Esophagus muscularis mucosa (tissue), 4 donors: ENCODE measurements around the gene IL11RA. TPM values are rescaled to one million over a fixed set of nuclear protein-coding genes. Genes with fewer than 3 reads are reported as not detected.

Experiments
- DNase-seq: peaks from one replicate; pipeline ENCODE4 v3.0.0-alpha.2; 2017; ENCODE audit errors: extremely low spot score
- H3K27ac ChIP-seq, 4 donors: fragments of 200-600 bp; sonication (generic); replicated peaks in 1 of 4; 1 replicate in 3 of 4; 2 replicates in 1 of 4; pipeline ENCODE4 v1.5.1; 2016 to 2019; ENCODE audit warnings: mild to moderate bottlenecking in 1 of 4
- H3K27me3 ChIP-seq, 4 donors: fragments of 200-600 bp; sonication (generic); one replicate each; pipeline versions ENCODE4 v1.5.1 to v1.6.0; 2016 to 2019
- H3K36me3 ChIP-seq, 4 donors: fragments of 200-600 bp; sonication (generic); one replicate each; pipeline ENCODE4 v1.5.1; 2016 to 2019
- H3K4me1 ChIP-seq, 4 donors: fragments of 200-600 bp; sonication (generic); one replicate each; pipeline ENCODE4 v1.5.1; 2016 to 2019
- H3K4me3 ChIP-seq, 4 donors: fragments of 200-600 bp; sonication (generic); 1 replicate in 2 of 4; 2 replicates in 2 of 4; pipeline ENCODE4 v1.5.1; 2016 to 2019; ENCODE audit warnings: mild to moderate bottlenecking in 4 of 4, moderate library complexity in 1 of 4
- H3K9me3 ChIP-seq, 4 donors: fragments of 200-600 bp; sonication (generic); 1 replicate in 3 of 4; 2 replicates in 1 of 4; pipeline ENCODE4 v1.5.1; 2016 to 2019
- EP300 ChIP-seq: sonication (generic); formaldehyde crosslinking; IDR thresholded peaks from one replicate; pipeline ENCODE4 v1.6.1; 2017; ENCODE audit warnings: antibody characterized with exemption
- POLR2A ChIP-seq: fragments of 450-650 bp; IDR thresholded peaks from one replicate; pipeline ENCODE4 v1.6.1; 2017; ENCODE audit warnings: antibody characterized with exemption, moderate library complexity, mild to moderate bottlenecking, low read depth
- POLR2AphosphoS5 ChIP-seq, 2 donors: sonication (generic); formaldehyde crosslinking; IDR thresholded peaks; one replicate each; pipeline ENCODE4 v1.6.1; 2017; ENCODE audit warnings: antibody characterized with exemption in 2 of 2
- whole genome bisulfite sequencing: methylation state at CpG from one replicate; pipeline ENCODE4 v1.1.5; 2018; 5-methylcytosine and 5-hydroxymethylcytosine counted together
- intact Hi-C: fragments of 100-400 bp; cut with DNase I; formaldehyde crosslinking; loops from one replicate; pipeline ENCODE4 v1.15.1; 2023
- total RNA-seq, 4 donors: library from RNA; depleted of rRNA; stranded (reverse); fragments of >200 nt; gene quantifications; one replicate each; pipeline versions ENCODE4 v1.1.0 to v1.2.1, GENCODE V29; 2016
- TF ChIP-seq, protein P1 (sequence below), 3 experiments: fragments of 200-600 bp in 2 of 3; fragments of 450-650 bp in 1 of 3; sonication (generic) in 2 of 3; IDR thresholded peaks; one replicate each; pipeline ENCODE4 v1.5.1; 2017 to 2019; ENCODE audit warnings: antibody characterized with exemption in 3 of 3, mild to moderate bottlenecking in 2 of 3, moderate library complexity in 1 of 3

IL11RA gene
- total RNA-seq, 4 donors from 2014 or later: 33.0 to 40.2 (median 33.9) TPM

DNA sequence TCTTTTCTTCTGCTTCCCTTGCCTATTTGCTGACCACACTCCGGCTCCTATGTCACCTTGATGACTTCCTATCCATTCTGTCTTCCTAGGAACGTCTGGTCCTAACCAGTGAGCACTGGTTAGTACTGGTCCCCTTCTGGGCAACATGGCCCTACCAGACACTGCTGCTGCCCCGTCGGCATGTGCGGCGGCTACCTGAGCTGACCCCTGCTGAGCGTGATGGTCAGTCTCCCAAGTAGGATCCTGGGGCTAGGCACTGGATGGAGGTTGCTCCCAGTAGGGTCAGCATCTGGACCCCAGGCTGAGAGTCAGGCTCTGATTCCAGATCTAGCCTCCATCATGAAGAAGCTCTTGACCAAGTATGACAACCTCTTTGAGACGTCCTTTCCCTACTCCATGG is 3.3 kb upstream of the IL11RA start:
- no peak for DNase-seq
- Histone ChIP-seq H3K27ac (peak overlapping the region in 2 of 4 donors; percentile 18 to 87), H3K4me3 (no peak overlapping the region), H3K4me1 (peaks cover 47 to 63% (median 58%) of the 10 kb centered on the region in 4 donors), H3K9me3 (no peaks in the 10 kb centered on the region), H3K27me3 (no peaks in the 10 kb centered on the region), H3K36me3 (peaks cover 10 to 20% (median 16%) of the 10 kb centered on the region in 4 donors)
- TF ChIP-seq POLR2A (no peak), POLR2AphosphoS5 (IDR thresholded peaks at IDR 0.05) (no peak), EP300 (no peak)
- TF ChIP-seq, protein P1, sequence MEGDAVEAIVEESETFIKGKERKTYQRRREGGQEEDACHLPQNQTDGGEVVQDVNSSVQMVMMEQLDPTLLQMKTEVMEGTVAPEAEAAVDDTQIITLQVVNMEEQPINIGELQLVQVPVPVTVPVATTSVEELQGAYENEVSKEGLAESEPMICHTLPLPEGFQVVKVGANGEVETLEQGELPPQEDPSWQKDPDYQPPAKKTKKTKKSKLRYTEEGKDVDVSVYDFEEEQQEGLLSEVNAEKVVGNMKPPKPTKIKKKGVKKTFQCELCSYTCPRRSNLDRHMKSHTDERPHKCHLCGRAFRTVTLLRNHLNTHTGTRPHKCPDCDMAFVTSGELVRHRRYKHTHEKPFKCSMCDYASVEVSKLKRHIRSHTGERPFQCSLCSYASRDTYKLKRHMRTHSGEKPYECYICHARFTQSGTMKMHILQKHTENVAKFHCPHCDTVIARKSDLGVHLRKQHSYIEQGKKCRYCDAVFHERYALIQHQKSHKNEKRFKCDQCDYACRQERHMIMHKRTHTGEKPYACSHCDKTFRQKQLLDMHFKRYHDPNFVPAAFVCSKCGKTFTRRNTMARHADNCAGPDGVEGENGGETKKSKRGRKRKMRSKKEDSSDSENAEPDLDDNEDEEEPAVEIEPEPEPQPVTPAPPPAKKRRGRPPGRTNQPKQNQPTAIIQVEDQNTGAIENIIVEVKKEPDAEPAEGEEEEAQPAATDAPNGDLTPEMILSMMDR (IDR thresholded peaks at IDR 0.05): no peak
- intact Hi-C loops: no loop called here
- WGBS: 90% methylated on average over 2 of the region's 8 CpGs

DNA sequence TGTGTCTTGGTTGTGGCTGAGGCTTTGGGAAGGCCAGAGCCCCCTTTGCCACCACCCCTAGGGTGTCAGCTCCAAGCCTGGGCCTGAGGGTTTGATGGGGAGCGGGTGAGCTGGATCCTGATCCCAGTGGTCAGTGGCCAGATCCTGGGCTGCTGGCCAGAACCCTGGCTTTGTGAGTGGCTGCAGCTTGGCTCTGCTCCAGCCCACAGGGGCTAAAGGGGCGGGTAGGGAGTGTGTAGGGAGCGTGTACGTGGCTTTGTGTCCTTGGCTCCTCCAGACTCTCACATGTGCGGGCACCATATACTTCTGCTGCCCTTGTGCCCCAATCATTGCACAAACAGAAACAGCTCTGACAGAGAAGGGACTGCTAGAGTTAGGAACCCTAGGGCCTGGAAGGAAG is 1.2 kb upstream of the IL11RA start:
- Histone ChIP-seq H3K9me3 (no peaks in the 10 kb centered on the region), H3K27ac (peak overlapping the region; percentile 80 to 83 (median 82)), H3K27me3 (no peaks in the 10 kb centered on the region), H3K36me3 (peaks cover 10 to 20% (median 16%) of the 10 kb centered on the region in 4 donors), H3K4me3 (no peak overlapping the region), H3K4me1 (peaks cover 66 to 82% (median 79%) of the 10 kb centered on the region in 4 donors)
- 47% methylated on average over 5 of the region's 5 CpGs for WGBS
- DNase-seq: no peak
- intact Hi-C loops: loop anchor here (10.0 kb wide), 1 partner anchor 56 kb away; no protein-coding TSS in a partner anchor
- TF ChIP-seq EP300: no peak
- TF ChIP-seq, protein P1 (IDR thresholded peaks at IDR 0.05): no peak
- TF ChIP-seq POLR2A: no peak
- TF ChIP-seq POLR2AphosphoS5 (IDR thresholded peaks at IDR 0.05): no peak

DNA sequence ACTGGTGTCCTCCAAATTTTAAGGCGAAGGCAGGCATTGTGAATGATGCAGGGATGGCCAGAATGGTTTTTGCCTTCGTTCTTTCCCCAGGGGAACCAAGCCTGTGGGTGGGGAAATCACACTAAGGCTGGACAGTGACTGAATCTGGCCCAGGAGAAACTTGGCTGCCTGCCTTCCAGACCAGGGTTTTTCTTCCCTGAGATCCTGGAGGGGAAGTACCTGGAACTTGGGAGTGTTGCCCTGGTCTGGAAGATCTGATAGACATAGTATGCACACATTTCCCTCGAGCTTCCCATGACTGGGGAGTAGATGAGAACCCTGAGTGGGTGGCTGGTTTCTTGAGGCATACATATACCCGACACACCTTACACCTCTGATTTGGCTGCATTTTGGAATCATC is 664 bp upstream of the IL11RA start:
- no peak for DNase-seq
- 21% methylated on average over 3 of the region's 4 CpGs for WGBS
- Histone ChIP-seq H3K9me3 (no peaks in the 10 kb centered on the region), H3K4me1 (peaks cover 60 to 80% (median 74%) of the 10 kb centered on the region in 4 donors), H3K36me3 (peaks cover 10 to 20% (median 16%) of the 10 kb centered on the region in 4 donors), H3K27me3 (no peaks in the 10 kb centered on the region), H3K4me3 (peak overlapping the region; percentile 51 to 62 (median 58)), H3K27ac (peak overlapping the region; percentile 80 to 83 (median 82))
- TF ChIP-seq EP300 (no peak), POLR2A (no peak), POLR2AphosphoS5 (IDR thresholded peaks at IDR 0.05) (no peak)
- TF ChIP-seq, protein P1 (IDR thresholded peaks at IDR 0.05): no peak
- intact Hi-C loops: loop anchor here (10.0 kb wide), 1 partner anchor 57 kb away; no protein-coding TSS in a partner anchor

DNA sequence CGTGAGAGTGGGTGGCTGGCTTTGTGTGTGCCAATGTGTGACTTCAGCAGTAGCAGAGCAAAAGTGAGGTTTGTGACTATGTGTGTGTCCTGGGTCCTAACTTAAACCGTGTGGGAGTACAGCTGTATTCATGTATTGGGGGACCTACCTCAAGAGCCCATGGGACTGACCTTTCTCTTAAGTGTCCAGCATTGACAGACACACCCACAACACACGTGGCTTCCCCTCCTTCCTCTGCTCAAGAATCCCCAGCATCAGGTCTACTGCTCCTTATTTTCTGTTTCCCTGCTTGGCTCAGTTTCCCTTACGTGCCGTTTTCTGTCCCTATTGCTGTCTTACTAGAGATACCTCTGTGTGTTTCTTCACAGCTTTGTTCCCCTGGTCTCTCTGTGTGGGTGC is 616 bp downstream of the IL11RA start:
- Histone ChIP-seq H3K4me3 (peak overlapping the region; percentile 51 to 62 (median 58)), H3K9me3 (no peaks in the 10 kb centered on the region), H3K4me1 (peaks cover 53 to 71% (median 64%) of the 10 kb centered on the region in 4 donors), H3K36me3 (peaks cover 10 to 26% (median 20%) of the 10 kb centered on the region in 4 donors), H3K27ac (peak overlapping the region; percentile 80 to 83 (median 82)), H3K27me3 (no peaks in the 10 kb centered on the region)
- intact Hi-C loops: loop anchor here (10.0 kb wide), 1 partner anchor 58 kb away; no protein-coding TSS in a partner anchor
- no peak for DNase-seq
- 16% methylated on average over 5 of the region's 5 CpGs for WGBS
- no peak for TF ChIP-seq POLR2A
- TF ChIP-seq POLR2AphosphoS5 (IDR thresholded peaks at IDR 0.05): no peak
- TF ChIP-seq, protein P1 (IDR thresholded peaks at IDR 0.05): no peak
- no peak for TF ChIP-seq EP300
